Measurements from ENCODE around the gene IP6K3.

DNA sequence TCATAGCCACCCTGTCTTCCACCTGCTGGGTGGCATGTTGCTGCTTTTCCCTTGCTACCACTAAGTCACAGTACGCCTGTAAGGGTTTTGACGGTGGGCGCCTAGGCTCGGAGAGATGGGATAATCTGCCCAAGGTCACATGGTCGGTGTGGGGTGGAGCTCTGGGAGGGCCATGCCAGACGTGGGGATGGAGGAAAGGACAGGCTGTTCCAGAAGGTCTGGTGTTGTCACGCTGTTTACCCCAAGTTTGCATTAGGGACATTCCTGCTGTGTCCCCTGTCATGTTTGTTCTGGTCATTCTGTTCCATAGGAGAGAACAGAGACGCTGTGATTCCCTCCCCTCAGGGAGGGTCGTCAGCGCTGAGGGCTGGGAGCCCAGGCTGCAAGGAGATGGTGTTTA, 16.1 kb downstream of the IP6K3 start:
- no peak for TF ChIP-seq POLR2A (IDR thresholded peaks at IDR 0.05)
- TF ChIP-seq, protein P1, sequence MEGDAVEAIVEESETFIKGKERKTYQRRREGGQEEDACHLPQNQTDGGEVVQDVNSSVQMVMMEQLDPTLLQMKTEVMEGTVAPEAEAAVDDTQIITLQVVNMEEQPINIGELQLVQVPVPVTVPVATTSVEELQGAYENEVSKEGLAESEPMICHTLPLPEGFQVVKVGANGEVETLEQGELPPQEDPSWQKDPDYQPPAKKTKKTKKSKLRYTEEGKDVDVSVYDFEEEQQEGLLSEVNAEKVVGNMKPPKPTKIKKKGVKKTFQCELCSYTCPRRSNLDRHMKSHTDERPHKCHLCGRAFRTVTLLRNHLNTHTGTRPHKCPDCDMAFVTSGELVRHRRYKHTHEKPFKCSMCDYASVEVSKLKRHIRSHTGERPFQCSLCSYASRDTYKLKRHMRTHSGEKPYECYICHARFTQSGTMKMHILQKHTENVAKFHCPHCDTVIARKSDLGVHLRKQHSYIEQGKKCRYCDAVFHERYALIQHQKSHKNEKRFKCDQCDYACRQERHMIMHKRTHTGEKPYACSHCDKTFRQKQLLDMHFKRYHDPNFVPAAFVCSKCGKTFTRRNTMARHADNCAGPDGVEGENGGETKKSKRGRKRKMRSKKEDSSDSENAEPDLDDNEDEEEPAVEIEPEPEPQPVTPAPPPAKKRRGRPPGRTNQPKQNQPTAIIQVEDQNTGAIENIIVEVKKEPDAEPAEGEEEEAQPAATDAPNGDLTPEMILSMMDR (IDR thresholded peaks at IDR 0.05) = no peak
